ENCODE data around the gene MAP3K4.

The MAP3K4 gene

DNA sequence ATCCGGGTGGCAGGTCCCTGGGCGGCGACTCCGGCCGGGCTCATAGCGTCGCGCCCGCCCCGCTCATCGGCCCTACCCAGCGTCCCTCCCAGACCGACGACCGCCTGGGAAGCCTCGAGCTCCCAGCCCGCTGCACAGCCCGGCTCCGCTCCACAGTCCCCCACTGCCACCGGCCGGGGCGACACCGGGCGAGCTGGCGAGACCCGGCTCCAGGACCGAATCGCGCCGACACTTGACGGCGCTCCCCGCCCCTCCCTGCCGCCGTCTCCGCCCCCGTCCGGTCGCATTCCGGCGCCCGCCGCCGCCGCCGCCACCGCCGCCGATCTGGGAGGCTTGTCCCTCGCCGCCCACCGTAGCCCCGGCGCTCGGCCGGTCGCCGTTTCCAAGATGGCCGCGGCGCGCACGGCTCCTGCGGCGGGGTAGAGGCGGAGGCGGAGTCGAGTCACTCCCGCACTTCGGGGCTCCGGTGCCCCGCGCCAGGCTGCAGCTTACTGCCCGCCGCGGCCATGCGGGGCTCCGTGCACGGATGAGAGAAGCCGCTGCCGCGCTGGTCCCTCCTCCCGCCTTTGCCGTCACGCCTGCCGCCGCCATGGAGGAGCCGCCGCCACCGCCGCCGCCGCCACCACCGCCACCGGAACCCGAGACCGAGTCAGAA is at the start of gene MAP3K4:
TSS of gene MAP3K4 (plus strand) at position 364 of the 655 bp plus-strand sequence. CDS start at position 527, 163 bp downstream.
- peak; percentile 83 for DNase-seq (ENCODE audit: low read depth)

DNA sequence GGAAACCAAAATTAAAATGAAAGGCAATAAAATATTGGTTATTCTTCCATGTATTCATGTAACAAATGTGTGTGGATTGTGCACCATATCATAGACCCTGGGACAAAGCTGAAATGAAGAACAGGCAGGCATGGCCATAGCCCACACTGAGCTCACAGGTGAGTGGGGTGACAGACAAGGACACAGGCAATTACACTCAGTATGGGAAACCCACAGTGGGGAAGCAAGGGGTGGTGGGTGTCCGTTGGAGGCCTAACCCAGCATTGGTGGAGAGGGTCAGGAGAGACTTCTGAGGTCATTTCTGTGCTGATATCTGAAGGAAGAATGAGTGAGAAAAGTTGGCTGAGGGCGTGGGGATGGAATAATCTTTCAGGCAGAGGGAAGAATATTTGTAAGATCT is 47.6 kb upstream of the MAP3K4 start:
- no peak for DNase-seq (ENCODE audit: low read depth)

DNA sequence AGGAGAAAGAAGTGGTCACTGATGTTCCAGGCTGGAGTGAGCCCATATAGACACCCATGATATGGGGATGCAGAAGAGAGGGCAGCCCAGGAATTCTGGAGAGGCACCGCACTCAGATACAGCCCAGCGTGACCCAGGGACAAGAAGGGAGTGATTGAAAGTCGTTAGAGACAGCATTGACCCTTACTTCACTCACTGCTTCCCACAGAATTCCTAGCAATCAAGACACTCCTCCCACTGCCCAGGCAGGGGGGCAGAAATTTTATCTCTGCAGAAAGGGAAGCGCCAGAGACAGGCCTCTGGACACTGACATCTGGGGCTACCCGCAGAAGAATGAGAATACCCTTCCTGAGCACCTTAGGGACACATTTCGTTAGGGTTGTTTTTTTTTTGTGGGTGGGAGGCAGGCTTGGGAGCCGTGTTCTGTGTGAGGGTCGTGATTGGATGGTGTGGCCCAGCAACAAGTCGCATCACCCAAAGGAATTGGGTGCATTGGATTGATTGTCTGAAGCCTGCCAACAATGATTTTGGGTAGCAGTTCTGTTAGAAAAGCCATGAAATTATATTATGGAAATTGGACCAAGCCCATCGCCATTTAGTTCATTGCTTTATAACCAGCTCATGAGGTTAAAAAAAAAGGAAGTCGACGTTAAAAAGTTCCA is 45.9 kb upstream of the MAP3K4 start:
- DNase-seq (ENCODE audit: low read depth) = no peak

DNA sequence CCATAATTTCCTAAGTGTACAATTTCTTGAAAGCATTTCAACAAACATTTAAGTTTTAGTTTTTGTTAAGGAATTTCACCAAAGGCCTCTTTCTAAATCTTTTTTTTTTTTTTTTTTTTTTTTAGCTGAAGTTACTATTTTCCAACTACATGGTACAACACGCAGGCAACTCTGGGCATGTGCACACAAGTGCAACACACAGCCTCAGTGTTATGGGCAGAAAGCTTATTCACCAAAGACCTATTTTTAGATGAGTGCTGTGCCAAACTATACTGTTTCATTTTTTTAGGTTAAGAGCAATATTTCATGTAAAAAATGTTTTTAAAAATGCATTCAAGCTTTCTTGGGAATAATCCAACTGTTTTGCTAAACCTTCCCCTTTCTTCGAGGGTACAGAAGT is 42.0 kb upstream of the MAP3K4 start:
- no peak for DNase-seq (ENCODE audit: low read depth)

- DNase-seq (ENCODE audit: low read depth) = no peak
Measured at GRCh38 chr6:160950507-160950906, 41.1 kb upstream of the MAP3K4 start.

DNA sequence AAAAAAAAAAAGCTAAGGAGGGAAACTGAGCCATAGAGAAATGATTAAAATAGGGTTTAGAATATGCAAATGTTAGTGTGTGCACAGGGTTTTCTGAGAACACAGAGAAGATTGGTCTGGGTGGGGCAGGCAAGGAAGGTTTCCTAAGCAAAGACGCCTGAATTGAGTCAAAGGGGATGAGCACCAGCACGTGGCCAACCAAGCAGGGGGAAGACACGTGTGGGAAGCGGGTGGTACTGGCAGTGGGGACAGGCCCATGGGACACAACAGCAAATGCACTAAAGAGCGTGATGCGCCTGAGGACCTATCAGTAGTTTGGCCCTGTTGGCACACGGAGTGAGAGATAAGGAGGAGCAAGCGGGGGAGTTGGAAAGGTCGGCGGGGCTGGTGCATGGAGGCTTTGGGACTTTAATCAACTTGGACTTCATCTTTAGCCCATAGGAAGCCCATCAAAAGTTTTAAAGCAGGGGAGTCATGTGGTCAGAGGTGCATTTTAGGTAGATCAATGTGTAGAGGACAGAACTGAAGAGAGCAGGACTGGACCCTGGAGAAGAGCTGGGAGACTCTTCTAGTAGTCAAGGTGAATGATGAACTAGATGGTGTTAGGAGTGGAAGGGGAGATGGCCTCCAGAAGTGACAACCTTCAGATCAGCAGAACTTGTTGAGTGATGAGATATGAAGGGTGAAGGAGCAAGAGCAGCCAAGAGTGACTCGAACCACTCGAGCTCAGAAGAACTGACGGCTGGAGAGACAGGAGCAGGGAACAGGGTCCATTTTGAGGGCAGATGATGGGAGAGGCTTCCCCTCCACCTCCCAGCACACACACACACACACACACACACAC is 40.2 kb upstream of the MAP3K4 start:
- DNase-seq (ENCODE audit: low read depth) = no peak

- no peak for DNase-seq (ENCODE audit: low read depth)
Measured at GRCh38 chr6:160952633-160953281, 38.8 kb upstream of the MAP3K4 start.

DNA sequence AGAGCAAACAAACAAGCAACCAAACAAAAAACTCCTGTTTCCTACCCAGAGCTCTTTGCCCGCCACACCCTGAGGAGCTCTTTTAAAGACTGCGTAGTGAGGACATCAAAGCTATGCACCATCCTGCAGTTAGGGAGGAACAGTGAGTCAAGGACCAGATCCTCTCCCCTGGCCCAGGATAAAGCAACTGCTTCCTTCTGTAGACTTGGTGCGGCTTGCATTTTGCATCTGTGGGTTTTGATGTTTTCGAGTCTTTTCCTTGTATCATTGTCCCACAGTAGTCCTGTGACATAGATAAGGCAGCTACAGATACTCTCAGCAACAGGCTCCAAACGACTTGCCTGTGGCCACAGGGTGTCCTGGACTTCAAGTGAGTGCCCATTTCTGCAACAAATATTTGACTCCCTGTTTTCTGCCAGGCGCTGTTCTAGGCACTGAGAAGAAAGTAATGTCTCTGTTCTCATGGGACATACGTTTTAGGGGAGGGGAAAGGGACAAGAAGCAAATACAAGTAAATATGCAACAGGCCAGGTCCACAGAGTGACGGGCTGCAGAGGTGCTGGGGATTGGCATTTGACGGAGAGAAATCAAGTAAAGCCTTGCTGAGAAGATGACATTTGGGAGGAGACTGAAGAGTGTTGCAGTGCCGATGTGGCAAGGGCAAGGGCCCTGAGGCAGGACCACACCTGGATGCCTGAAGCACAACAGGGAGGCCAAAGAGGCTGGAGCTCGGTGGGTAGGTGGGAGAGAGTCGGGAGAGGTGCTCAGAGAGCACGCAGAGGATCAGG is 35.9 kb upstream of the MAP3K4 start:
- no peak for DNase-seq (ENCODE audit: low read depth)

DNA sequence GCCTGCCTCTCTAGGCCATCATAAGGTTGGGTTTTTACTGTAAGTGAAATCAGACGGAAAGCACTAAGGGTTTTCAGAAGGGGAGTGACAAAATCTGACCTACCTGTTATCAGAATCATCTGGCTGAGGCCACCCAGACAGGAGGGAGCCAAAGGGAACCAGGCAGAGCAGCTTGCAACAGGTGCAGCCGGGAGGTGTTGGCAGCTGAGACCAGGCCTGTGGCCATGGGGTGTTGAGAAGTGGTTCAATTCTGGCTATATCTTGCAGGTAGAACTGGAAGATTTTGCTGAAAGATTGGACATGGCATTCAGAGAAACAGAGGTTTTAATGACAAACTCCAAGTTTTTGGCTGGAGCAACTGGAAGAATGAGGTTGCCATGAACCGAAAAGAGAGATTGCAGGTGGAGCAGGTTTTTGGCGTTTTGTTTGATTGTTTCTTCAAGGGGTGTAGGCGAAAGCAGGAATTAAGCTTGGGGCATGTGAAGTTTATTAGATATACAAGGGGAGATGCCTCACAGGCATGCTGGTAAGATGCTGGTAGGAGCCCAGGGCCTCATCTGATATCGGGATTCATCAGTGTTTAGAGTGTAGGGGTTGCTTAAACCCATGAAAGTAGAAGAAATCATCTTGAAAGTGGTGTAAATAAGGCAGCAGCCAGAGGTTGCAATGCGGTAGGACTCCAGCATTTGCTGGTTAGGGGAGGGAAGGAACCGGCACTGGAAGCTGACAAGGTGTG is 35.1 kb upstream of the MAP3K4 start:
- no peak for DNase-seq (ENCODE audit: low read depth)

- DNase-seq (ENCODE audit: low read depth) = no peak
Measured at GRCh38 chr6:160959726-160960435, 31.7 kb upstream of the MAP3K4 start.

DNA sequence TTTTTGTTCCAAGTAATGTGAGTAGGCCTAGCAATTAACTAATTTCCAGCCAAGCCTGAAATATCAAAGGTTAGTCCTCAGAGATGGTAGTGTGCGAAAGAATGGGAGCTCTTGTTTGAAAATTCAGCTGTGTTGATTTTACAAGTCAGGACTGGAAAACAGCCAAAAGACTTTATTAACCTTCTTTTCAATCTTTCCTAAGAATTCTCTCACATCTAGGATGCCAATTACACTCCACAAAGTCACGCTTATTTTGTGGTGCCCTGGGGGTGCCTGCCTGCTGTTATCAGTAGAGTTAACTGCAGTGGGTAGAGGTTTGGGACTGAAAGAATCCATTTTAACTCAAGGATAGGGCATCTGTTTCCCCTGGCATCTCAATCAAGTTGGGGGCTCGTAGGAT is 30.7 kb upstream of the MAP3K4 start:
- DNase-seq (ENCODE audit: low read depth) = no peak

- no peak for DNase-seq (ENCODE audit: low read depth)
Measured at GRCh38 chr6:160962835-160963623, 28.5 kb upstream of the MAP3K4 start.

DNA sequence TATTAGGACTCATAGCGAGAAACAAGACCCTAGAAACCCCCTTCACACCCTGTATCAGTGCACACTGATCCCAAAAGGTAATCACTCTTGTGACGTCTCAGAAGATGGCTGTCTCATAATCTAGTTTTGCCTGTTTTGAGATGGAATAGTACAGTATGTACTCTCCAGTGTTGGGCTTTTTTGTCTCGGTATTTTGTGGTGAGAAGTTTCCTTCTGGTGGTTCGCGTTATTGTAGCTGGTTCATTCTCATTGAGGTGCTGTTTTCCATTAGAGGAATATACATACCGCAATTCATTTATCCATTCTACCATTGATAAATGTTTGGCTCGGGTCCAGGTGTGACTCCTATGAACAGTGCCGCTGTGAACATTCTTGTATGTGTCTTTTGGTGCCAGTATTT is 27.9 kb upstream of the MAP3K4 start:
- no peak for DNase-seq (ENCODE audit: low read depth)

- no peak for DNase-seq (ENCODE audit: low read depth)
Measured at GRCh38 chr6:160965893-160966292, 25.7 kb upstream of the MAP3K4 start.

GRCh38 chr6:160966493-160967229 is 24.9 kb upstream of the MAP3K4 start:
- no peak for DNase-seq (ENCODE audit: low read depth)

GRCh38 chr6:160967351-160967750 is 24.2 kb upstream of the MAP3K4 start:
- DNase-seq (ENCODE audit: low read depth) = no peak

DNA sequence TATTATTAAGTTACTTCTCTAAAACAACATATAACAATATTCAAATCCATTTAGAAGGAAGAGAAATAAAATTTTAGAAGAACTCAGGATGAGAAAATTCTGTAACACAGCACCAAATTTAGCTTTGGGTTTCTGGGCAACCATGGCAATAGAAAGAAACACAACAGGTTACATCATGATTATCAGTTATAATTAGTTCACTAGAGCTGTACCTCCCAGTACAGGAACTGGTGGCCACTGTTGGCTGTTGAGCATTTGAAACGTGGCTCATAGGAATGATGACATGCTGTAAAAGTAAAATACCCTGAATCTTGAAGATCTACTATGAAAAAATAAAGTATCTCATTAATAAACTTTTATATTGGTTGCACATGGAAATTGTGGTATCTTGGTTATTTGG is 23.7 kb upstream of the MAP3K4 start:
- DNase-seq (ENCODE audit: low read depth) = no peak

GRCh38 chr6:160971171-160971570 is 20.4 kb upstream of the MAP3K4 start:
- DNase-seq (ENCODE audit: low read depth) = no peak

GRCh38 chr6:160972111-160972510 is 19.5 kb upstream of the MAP3K4 start:
- no peak for DNase-seq (ENCODE audit: low read depth)
